Measurements from ENCODE around the gene NRXN3. TPM values are rescaled to one million over a fixed set of nuclear protein-coding genes. Genes with fewer than 3 reads are reported as not detected.

Gene NRXN3
- total RNA-seq, 1 experiment from 2014 or later: not detected

DNA sequence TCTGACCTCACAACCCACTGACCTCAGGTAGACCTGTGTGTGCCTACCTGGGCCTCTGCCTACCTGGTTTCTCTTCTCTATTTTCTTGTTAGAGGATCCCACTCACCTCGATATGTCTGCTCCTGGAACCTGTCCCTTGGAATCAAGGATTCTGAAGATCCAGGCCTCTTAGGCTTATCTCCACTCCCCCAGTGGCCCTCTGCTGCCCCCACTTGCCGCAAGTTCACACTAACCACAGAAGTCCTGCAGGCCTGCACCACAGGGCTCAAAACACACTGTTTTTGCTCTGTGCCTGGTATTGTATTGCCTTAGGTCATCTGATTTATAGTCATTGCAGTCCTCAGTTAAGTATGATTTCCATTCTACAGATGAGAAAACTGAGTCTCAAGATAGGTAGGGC lies 15.3 kb upstream of the NRXN3 start:
- Histone ChIP-seq H3K9me2 (ENCODE audit: insufficient read depth) (no peaks in the 10 kb centered on the region), H2AFZ (ENCODE audit: low read depth, low read length, poor library complexity, severe bottlenecking) (no peak overlapping the region), H4K20me1 (ENCODE audit: insufficient read depth) (no peaks in the 10 kb centered on the region), H3K9me3 (ENCODE audit: control insufficient read depth in 1 of 2, insufficient read depth in 1 of 2, low read depth in 1 of 2, low read length in 2 of 2) (no peaks in the 10 kb centered on the region), H3K27me3 (ENCODE audit: insufficient read depth, low read length) (peaks cover 28% of the 10 kb centered on the region; the same call in 1 of the 2 replicates), H3K4me3 (replicated peaks in 1 of 2; ENCODE audit: low read depth in 1 of 2, low read length in 2 of 2) (no peak overlapping the region), H3K79me2 (ENCODE audit: insufficient read depth, low read length) (no peaks in the 10 kb centered on the region), H3K4me1 (ENCODE audit: control insufficient read depth in 1 of 2, insufficient read depth in 2 of 2, low read length in 2 of 2) (no peaks in the 10 kb centered on the region), H3K27ac (ENCODE audit: low read depth, low read length) (no peak overlapping the region), H3K4me2 (ENCODE audit: low read length) (no peak overlapping the region), H3K9ac (ENCODE audit: low read length) (no peak overlapping the region), H3K36me3 (ENCODE audit: control insufficient read depth in 1 of 2, insufficient read depth in 2 of 2, low read length in 2 of 2) (no peaks in the 10 kb centered on the region)
- CTCF ChIA-PET: no interaction called here
- RAD21 ChIA-PET (ENCODE audit: low non-redundant PET in 1 of 2, low total read pairs in 2 of 2, uncharacterized antibody in 2 of 2, unreplicated experiment in 2 of 2): no interaction called here
- intact Hi-C loops (cut with micrococcal nuclease): loop anchor here (10.0 kb wide), 1 partner anchor 300 kb away; no protein-coding TSS in a partner anchor
- TF ChIP-seq RAD21 (IDR thresholded peaks at IDR 0.05; ENCODE audit: low read depth) (peak; percentile 24; the same call in 1 of the 2 replicates), EZH2 (IDR thresholded peaks at IDR 0.05) (no peak), FOSL1 (IDR thresholded peaks at IDR 0.05; ENCODE audit: low read depth) (no peak)
- TF ChIP-seq, protein P1, sequence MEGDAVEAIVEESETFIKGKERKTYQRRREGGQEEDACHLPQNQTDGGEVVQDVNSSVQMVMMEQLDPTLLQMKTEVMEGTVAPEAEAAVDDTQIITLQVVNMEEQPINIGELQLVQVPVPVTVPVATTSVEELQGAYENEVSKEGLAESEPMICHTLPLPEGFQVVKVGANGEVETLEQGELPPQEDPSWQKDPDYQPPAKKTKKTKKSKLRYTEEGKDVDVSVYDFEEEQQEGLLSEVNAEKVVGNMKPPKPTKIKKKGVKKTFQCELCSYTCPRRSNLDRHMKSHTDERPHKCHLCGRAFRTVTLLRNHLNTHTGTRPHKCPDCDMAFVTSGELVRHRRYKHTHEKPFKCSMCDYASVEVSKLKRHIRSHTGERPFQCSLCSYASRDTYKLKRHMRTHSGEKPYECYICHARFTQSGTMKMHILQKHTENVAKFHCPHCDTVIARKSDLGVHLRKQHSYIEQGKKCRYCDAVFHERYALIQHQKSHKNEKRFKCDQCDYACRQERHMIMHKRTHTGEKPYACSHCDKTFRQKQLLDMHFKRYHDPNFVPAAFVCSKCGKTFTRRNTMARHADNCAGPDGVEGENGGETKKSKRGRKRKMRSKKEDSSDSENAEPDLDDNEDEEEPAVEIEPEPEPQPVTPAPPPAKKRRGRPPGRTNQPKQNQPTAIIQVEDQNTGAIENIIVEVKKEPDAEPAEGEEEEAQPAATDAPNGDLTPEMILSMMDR (IDR thresholded peaks at IDR 0.05 in 2 of 3, conservative IDR thresholded peaks at IDR 0.05 in 1 of 3; ENCODE audit: borderline replicate concordance in 1 of 3, insufficient read depth in 1 of 3, low read depth in 2 of 3, low read length in 2 of 3): peak in 2 of 3 experiments; percentile 14 to 31; a peak in 2 of 6 replicates
- peak; percentile 80 for ATAC-seq
- POLR2A ChIA-PET: no interaction called here
- DNase-seq (ENCODE audit: low read depth, low spot score): no peak
- BruUV-seq (replicated peaks): no TSS peak

DNA sequence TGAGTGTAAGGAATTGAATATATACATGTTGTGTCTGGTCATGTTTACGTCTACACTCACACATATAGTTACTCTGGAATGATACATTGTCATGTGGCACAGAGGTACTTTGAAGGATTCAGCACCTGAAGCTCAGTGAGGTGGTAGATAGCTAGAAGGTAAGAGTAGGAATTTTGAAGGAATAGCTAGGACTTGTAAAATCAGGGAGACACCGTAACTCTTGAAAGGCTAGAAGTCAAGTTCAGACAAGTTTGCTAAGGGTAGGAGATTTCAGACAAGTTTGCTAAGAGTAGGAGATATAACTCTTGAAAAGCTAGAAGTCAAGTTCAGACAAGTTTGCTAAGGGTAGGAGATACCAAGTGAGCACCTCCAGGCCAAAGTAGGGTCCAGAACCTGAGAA lies 14.0 kb upstream of the NRXN3 start:
- Histone ChIP-seq H3K79me2 (ENCODE audit: insufficient read depth, low read length) (no peaks in the 10 kb centered on the region), H3K9ac (ENCODE audit: low read length) (no peak overlapping the region), H3K9me3 (ENCODE audit: control insufficient read depth in 1 of 2, insufficient read depth in 1 of 2, low read depth in 1 of 2, low read length in 2 of 2) (no peaks in the 10 kb centered on the region), H3K4me3 (replicated peaks in 1 of 2; ENCODE audit: low read depth in 1 of 2, low read length in 2 of 2) (no peak overlapping the region), H4K20me1 (ENCODE audit: insufficient read depth) (no peaks in the 10 kb centered on the region), H3K36me3 (ENCODE audit: control insufficient read depth in 1 of 2, insufficient read depth in 2 of 2, low read length in 2 of 2) (no peaks in the 10 kb centered on the region), H3K4me1 (ENCODE audit: control insufficient read depth in 1 of 2, insufficient read depth in 2 of 2, low read length in 2 of 2) (no peaks in the 10 kb centered on the region), H3K27ac (ENCODE audit: low read depth, low read length) (no peak overlapping the region), H3K4me2 (ENCODE audit: low read length) (no peak overlapping the region), H2AFZ (ENCODE audit: low read depth, low read length, poor library complexity, severe bottlenecking) (no peak overlapping the region), H3K27me3 (ENCODE audit: insufficient read depth, low read length) (peaks cover 21% of the 10 kb centered on the region; the same call in 1 of the 2 replicates), H3K9me2 (ENCODE audit: insufficient read depth) (no peaks in the 10 kb centered on the region)
- intact Hi-C loops (cut with micrococcal nuclease): loop anchor here (10.0 kb wide), 1 partner anchor 301 kb away; no protein-coding TSS in a partner anchor
- ChIA-PET RAD21 (ENCODE audit: low non-redundant PET in 1 of 2, low total read pairs in 2 of 2, uncharacterized antibody in 2 of 2, unreplicated experiment in 2 of 2) (no interaction called here), CTCF (interaction anchor here (1.3 kb wide), 1 partner anchor 134 kb away, joined by 4 read pairs; no protein-coding TSS in a partner anchor), POLR2A (no interaction called here)
- DNase-seq (ENCODE audit: low read depth, low spot score) (no peak), ATAC-seq (no peak)
- BruUV-seq (replicated peaks): no TSS peak
- TF ChIP-seq, protein P2, sequence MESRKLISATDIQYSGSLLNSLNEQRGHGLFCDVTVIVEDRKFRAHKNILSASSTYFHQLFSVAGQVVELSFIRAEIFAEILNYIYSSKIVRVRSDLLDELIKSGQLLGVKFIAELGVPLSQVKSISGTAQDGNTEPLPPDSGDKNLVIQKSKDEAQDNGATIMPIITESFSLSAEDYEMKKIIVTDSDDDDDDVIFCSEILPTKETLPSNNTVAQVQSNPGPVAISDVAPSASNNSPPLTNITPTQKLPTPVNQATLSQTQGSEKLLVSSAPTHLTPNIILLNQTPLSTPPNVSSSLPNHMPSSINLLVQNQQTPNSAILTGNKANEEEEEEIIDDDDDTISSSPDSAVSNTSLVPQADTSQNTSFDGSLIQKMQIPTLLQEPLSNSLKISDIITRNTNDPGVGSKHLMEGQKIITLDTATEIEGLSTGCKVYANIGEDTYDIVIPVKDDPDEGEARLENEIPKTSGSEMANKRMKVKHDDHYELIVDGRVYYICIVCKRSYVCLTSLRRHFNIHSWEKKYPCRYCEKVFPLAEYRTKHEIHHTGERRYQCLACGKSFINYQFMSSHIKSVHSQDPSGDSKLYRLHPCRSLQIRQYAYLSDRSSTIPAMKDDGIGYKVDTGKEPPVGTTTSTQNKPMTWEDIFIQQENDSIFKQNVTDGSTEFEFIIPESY (IDR thresholded peaks at IDR 0.05; ENCODE audit: extremely low read depth, insufficient replicate concordance, low read length): no peak
- TF ChIP-seq, protein P3, sequence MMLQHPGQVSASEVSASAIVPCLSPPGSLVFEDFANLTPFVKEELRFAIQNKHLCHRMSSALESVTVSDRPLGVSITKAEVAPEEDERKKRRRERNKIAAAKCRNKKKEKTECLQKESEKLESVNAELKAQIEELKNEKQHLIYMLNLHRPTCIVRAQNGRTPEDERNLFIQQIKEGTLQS (IDR thresholded peaks at IDR 0.05): no peak
- TF ChIP-seq, protein P4, sequence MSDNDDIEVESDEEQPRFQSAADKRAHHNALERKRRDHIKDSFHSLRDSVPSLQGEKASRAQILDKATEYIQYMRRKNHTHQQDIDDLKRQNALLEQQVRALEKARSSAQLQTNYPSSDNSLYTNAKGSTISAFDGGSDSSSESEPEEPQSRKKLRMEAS (IDR thresholded peaks at IDR 0.05): no peak
- TF ChIP-seq EGR1 (IDR thresholded peaks at IDR 0.05; ENCODE audit: low read depth) (no peak), YY1 (IDR thresholded peaks at IDR 0.05; ENCODE audit: extremely low read depth, insufficient replicate concordance, low read depth, low read length) (no peak), POLR2A (IDR thresholded peaks at IDR 0.05; ENCODE audit: borderline replicate concordance, extremely low read depth, insufficient read depth, insufficient read length) (no peak), CBX3 (IDR thresholded peaks at IDR 0.05; ENCODE audit: low read depth) (no peak), EZH2 (IDR thresholded peaks at IDR 0.05) (no peak), SP1 (IDR thresholded peaks at IDR 0.05; ENCODE audit: low read depth) (no peak), JUND (IDR thresholded peaks at IDR 0.05) (no peak), CEBPB (IDR thresholded peaks at IDR 0.05; ENCODE audit: low read depth) (no peak)
- TF ChIP-seq, protein P1 (IDR thresholded peaks at IDR 0.05 in 2 of 3, conservative IDR thresholded peaks at IDR 0.05 in 1 of 3; ENCODE audit: borderline replicate concordance in 1 of 3, insufficient read depth in 1 of 3, low read depth in 2 of 3, low read length in 2 of 3): no peak

Data from HCT116 (cell line).